Measurements from ENCODE around the gene NECTIN4. TPM values are rescaled to one million over a fixed set of nuclear protein-coding genes. Genes with fewer than 3 reads are reported as not detected.
A peak's percentile ranks its signal among the peaks of the same experiment; 100 is the strongest.
"Not testable (repeated sequence)": the region's sequence is repeated elsewhere in the genome, so short reads cannot be mapped to it uniquely, and the experiment has no call there.

Gene NECTIN4
- polyA plus RNA-seq, 4 donors, result 0.14 to 7.3 (median 3.8) TPM

- no peak for DNase-seq (ENCODE audit: low read depth in 4 of 4, low spot score in 3 of 4)
These were observed 55.6 kb downstream of the NECTIN4 start for GRCh38 chr1:161033751-161034150.

DNA sequence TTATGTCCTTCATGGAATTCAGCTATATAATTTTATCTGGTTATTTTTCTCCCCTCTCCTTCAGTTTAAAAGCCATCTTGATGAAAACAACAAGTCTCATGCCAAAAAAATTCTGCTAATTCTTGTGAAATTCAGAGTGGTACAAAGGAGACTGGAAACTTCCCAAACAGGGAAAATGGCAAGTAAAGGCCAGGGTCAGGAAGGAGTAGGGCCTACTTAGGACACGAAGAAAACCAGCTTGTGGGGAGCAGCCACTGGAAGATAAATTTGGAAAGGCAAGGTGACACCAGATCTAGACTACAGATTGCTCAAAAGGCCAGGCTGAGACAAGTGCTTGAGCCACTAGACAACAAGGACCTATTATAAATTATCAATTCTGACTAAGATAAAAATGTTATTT is 56.9 kb downstream of the NECTIN4 start:
- DNase-seq (ENCODE audit: low read depth in 4 of 4, low spot score in 3 of 4), result no peak

- no peak for DNase-seq (ENCODE audit: low read depth in 4 of 4, low spot score in 3 of 4)
These were observed 57.5 kb downstream of the NECTIN4 start for GRCh38 chr1:161031874-161032273.

DNA sequence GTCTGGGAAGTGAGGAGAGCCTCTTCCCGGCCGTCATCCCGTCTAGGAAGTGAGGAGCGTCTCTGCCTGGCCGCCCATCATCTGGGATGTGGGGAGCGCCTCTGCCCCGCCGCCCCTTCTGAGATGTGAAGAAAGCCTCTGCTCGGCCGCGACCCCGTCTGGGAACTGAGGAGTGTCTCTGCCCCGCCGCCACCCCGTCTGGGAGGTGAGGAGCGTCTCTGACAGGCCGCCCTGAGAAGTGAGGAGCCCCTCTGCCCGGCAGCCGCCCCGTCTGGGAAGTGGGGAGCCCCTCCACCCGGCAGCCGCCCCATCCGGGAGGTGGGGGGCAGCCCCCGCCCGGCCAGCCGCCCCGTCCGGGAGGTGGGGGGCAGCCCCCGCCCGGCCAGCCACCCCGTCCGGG is 59.9 kb downstream of the NECTIN4 start:
- not testable (repeated sequence) for DNase-seq (ENCODE audit: low read depth in 4 of 4, low spot score in 3 of 4)

DNA sequence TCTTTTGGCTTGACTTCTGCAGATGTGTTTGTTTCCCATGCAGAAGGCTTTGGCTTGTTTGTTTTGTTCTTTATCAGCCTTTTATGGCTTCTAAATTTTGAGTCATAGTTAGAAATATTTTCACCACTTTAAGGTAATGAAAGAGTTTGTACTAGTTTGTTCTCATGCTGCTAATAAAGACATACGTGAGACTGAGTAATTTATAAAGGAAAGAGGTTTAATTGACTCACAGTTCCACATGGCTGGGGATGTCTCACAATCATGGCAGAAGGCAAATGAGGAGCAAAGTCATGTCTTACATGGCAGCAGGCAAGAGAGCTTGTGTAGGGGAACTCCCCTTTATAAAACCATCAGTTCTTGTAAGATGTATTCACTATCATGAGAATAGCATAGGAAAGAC is 62.4 kb downstream of the NECTIN4 start:
- not testable (repeated sequence) for DNase-seq (ENCODE audit: low read depth in 4 of 4, low spot score in 3 of 4)

GRCh38 chr1:161022432-161022831 is 66.9 kb downstream of the NECTIN4 start:
- not testable (repeated sequence) for DNase-seq (ENCODE audit: low read depth in 4 of 4, low spot score in 3 of 4)

DNA sequence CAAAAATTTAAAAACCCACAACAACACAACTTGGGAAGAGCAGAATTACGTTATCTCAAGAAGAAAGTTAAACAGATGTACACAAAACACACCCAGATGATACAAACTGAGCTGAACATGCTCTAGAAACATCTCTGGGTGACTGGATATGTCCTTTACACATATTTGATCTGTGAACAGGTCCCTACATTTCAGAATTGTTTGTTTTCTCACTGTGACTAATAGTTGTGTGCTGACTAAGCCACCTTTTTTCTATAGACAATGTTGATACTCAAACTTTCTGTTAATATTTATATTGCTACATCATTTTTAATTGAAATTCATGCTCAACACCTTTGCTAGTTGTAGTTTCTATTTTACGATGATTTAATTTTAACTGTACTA is 67.4 kb downstream of the NECTIN4 start:
- DNase-seq (ENCODE audit: low read depth in 4 of 4, low spot score in 3 of 4), result no peak

- DNase-seq (ENCODE audit: low read depth in 4 of 4, low spot score in 3 of 4), result peak in 3 of 4 donors; percentile 73 to 85 (median 79)
These were observed 68.0 kb downstream of the NECTIN4 start for GRCh38 chr1:161021165-161021969.

Other genes with a start within 250 kb of the NECTIN4 start
- under 1 TPM; 0.07 to 0.42 (median 0.19) TPM for gene CD244, start 226.7 kb downstream of the NECTIN4 start, polyA plus RNA-seq (ENCODE audit: insufficient read length in 4 of 4)
- gene ITLN1, start 204.4 kb downstream of the NECTIN4 start, polyA plus RNA-seq (ENCODE audit: insufficient read length in 4 of 4), result 1 to 10 TPM in 3 of 4 donors, under 1 TPM in 1; 0.30 to 4.7 (median 1.9) TPM
- not detected for gene ITLN2, start 134.7 kb downstream of the NECTIN4 start, polyA plus RNA-seq (ENCODE audit: insufficient read length in 4 of 4)
- gene F11R, start 68.4 kb downstream of the NECTIN4 start, polyA plus RNA-seq (ENCODE audit: insufficient read length in 4 of 4), result 10 to 100 TPM; 11.1 to 98.1 (median 85.2) TPM
- gene TSTD1, start 50.6 kb downstream of the NECTIN4 start, polyA plus RNA-seq (ENCODE audit: insufficient read length in 4 of 4), result 10 to 100 TPM in 3 of 4 donors, 1 to 10 TPM in 1; 9.5 to 75.7 (median 52.2) TPM
- 10 to 100 TPM; 51.0 to 68.9 (median 54.5) TPM for gene USF1, start 43.6 kb downstream of the NECTIN4 start, polyA plus RNA-seq (ENCODE audit: insufficient read length in 4 of 4)
- gene ARHGAP30, start 19.7 kb downstream of the NECTIN4 start, polyA plus RNA-seq (ENCODE audit: insufficient read length in 4 of 4), result 1 to 10 TPM; 2.2 to 3.8 (median 2.3) TPM
- 10 to 100 TPM in 3 of 4 donors, 1 to 10 TPM in 1; 4.0 to 19.4 (median 17.3) TPM for gene KLHDC9, start 8.8 kb upstream of the NECTIN4 start, polyA plus RNA-seq (ENCODE audit: insufficient read length in 4 of 4)
- gene PFDN2, start 28.5 kb upstream of the NECTIN4 start, polyA plus RNA-seq (ENCODE audit: insufficient read length in 4 of 4), result 10 to 100 TPM; 58.7 to 75.7 (median 73.8) TPM
- 10 to 100 TPM; 29.1 to 59.8 (median 48.6) TPM for gene NIT1, start 28.5 kb upstream of the NECTIN4 start, polyA plus RNA-seq (ENCODE audit: insufficient read length in 4 of 4)
- 10 to 100 TPM; 41.6 to 55.5 (median 48.9) TPM for gene DEDD, start 43.1 kb upstream of the NECTIN4 start, polyA plus RNA-seq (ENCODE audit: insufficient read length in 4 of 4)
- gene UFC1, start 64.4 kb upstream of the NECTIN4 start, polyA plus RNA-seq (ENCODE audit: insufficient read length in 4 of 4), result 100 to 1,000 TPM; 136 to 169 (median 149) TPM
- 10 to 100 TPM; 44.9 to 55.2 (median 47.2) TPM for gene USP21, start 69.9 kb upstream of the NECTIN4 start, polyA plus RNA-seq (ENCODE audit: insufficient read length in 4 of 4)
- gene PPOX, start 76.9 kb upstream of the NECTIN4 start, polyA plus RNA-seq (ENCODE audit: insufficient read length in 4 of 4), result 10 to 100 TPM; 31.9 to 63.1 (median 38.8) TPM
- gene B4GALT3, start 87.9 kb upstream of the NECTIN4 start, polyA plus RNA-seq (ENCODE audit: insufficient read length in 4 of 4), result 10 to 100 TPM; 40.9 to 45.2 (median 42.3) TPM
- gene ADAMTS4, start 109.5 kb upstream of the NECTIN4 start, polyA plus RNA-seq (ENCODE audit: insufficient read length in 4 of 4), result 1 to 10 TPM in 1 of 4 donors, under 1 TPM in 3; 0.60 to 6.1 (median 0.79) TPM
- gene NDUFS2, start 112.8 kb upstream of the NECTIN4 start, polyA plus RNA-seq (ENCODE audit: insufficient read length in 4 of 4), result 100 to 1,000 TPM; 126 to 217 (median 189) TPM
- gene FCER1G, start 125.7 kb upstream of the NECTIN4 start, polyA plus RNA-seq (ENCODE audit: insufficient read length in 4 of 4), result 10 to 100 TPM; 13.1 to 39.3 (median 17.1) TPM
- gene APOA2, start 134.1 kb upstream of the NECTIN4 start, polyA plus RNA-seq (ENCODE audit: insufficient read length in 4 of 4), result 10 to 100 TPM in 1 of 4 donors, 1 to 10 TPM in 1, under 1 TPM in 1, not detected in 1; 0.73 to 87.7 (median 2.5) TPM
- gene TOMM40L, start 136.5 kb upstream of the NECTIN4 start, polyA plus RNA-seq (ENCODE audit: insufficient read length in 4 of 4), result 10 to 100 TPM in 3 of 4 donors, 1 to 10 TPM in 1; 9.9 to 15.4 (median 14.2) TPM
- 1 to 10 TPM; 1.9 to 3.5 (median 2.8) TPM for gene NR1I3, start 148.6 kb upstream of the NECTIN4 start, polyA plus RNA-seq (ENCODE audit: insufficient read length in 4 of 4)
- 1 to 10 TPM in 3 of 4 donors, under 1 TPM in 1; 0.59 to 1.9 (median 1.4) TPM for gene PCP4L1, start 169.2 kb upstream of the NECTIN4 start, polyA plus RNA-seq (ENCODE audit: insufficient read length in 4 of 4)
- gene MPZ, start 220.4 kb upstream of the NECTIN4 start, polyA plus RNA-seq (ENCODE audit: insufficient read length in 4 of 4), result 1 to 10 TPM; 4.5 to 8.7 (median 6.0) TPM
- 100 to 1,000 TPM; 167 to 271 (median 244) TPM for gene SDHC, start 224.8 kb upstream of the NECTIN4 start, polyA plus RNA-seq (ENCODE audit: insufficient read length in 4 of 4)

Data from left renal pelvis (tissue), 4 donors.